Erythroblast (primary cell): ENCODE measurements around the gene RASD2.

ENCODE experiments used
- GATA1 ChIP-seq: IDR thresholded peaks from 2 replicates; pipeline ENCODE4 v1.6.1; 2011; ENCODE audit warnings: low read depth, mild to moderate bottlenecking, control low read depth, low read length, moderate library complexity
- POLR2A ChIP-seq: IDR thresholded peaks from 2 replicates; pipeline ENCODE4 v1.6.1; 2011; ENCODE audit warnings: mild to moderate bottlenecking, low read length

GRCh38 chr22:35558719-35559118 is 18.1 kb downstream of the RASD2 start:
- TF ChIP-seq POLR2A (no peak), GATA1 (no peak)
